Measurements from ENCODE around the gene ANKRD26.

Gene ANKRD26

DNA sequence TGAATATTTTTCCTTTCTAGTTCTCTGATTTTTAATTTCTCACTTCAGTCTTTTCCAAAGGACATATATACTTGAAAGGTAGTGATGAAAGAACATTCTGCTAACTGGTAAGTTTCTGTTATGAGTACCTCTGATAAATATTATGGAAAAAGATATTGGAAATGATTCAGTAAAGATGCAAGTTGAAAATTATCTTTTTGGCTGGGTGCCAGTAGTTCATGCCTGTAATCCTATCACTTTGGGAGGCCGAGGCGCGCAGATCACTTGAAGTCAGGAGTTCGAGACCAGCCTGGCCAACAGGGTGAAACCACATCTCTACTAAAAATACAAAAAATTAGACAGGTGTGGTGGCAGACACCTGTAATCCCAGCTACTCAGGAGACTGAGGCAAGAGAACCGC lies 62.1 kb downstream of the ANKRD26 start:
- TF ChIP-seq FOXM1 (IDR thresholded peaks at IDR 0.05; ENCODE audit: borderline replicate concordance, low read depth), result no peak
- TF ChIP-seq CREB1 (IDR thresholded peaks at IDR 0.05; ENCODE audit: low read depth), result no peak
- TF ChIP-seq NFIC (IDR thresholded peaks at IDR 0.05), result 0 out of 2 replicates have a peak, but pooled peaks have one; percentile 26
- no peak for TF ChIP-seq EP300 (IDR thresholded peaks at IDR 0.05; ENCODE audit: borderline replicate concordance)

DNA sequence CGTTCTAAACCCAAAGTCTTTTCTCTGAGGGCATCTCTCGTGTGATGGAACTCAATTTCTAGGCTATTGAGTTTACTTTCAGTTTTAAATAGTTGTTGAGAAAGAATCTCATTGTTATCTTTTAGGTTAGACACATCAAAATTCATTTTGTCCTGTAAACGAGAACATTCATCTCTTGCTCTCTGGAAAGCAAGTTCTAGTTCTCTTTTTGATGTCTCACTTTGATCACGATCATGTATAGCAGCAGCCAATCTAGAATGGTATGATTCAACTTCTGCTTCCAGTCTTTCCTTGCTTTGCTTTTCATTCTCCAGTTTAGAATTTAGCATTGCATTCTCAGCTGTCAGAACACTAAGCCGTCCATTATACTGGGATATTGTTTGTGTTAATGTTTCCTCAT lies 65.1 kb downstream of the ANKRD26 start:
- TF ChIP-seq, protein P1, sequence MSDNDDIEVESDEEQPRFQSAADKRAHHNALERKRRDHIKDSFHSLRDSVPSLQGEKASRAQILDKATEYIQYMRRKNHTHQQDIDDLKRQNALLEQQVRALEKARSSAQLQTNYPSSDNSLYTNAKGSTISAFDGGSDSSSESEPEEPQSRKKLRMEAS (IDR thresholded peaks at IDR 0.05), result no peak
- TF ChIP-seq EGR1 (IDR thresholded peaks at IDR 0.05) (no peak), ZBTB7A (IDR thresholded peaks at IDR 0.05; ENCODE audit: low read depth) (no peak), CREB1 (IDR thresholded peaks at IDR 0.05; ENCODE audit: low read depth) (no peak), TCF12 (IDR thresholded peaks at IDR 0.05; ENCODE audit: low read depth) (no peak), RAD21 (IDR thresholded peaks at IDR 0.05; ENCODE audit: low read depth) (no peak), CEBPB (IDR thresholded peaks at IDR 0.05) (no peak), FOXM1 (IDR thresholded peaks at IDR 0.05; ENCODE audit: borderline replicate concordance, low read depth) (no peak), EP300 (IDR thresholded peaks at IDR 0.05; ENCODE audit: borderline replicate concordance) (no peak), TEAD4 (IDR thresholded peaks at IDR 0.05) (no peak), YY1 (IDR thresholded peaks at IDR 0.05; ENCODE audit: low read depth) (no peak), NFIC (IDR thresholded peaks at IDR 0.05) (no peak), TAF1 (IDR thresholded peaks at IDR 0.05; ENCODE audit: low read depth) (no peak)
- TF ChIP-seq, protein P2, sequence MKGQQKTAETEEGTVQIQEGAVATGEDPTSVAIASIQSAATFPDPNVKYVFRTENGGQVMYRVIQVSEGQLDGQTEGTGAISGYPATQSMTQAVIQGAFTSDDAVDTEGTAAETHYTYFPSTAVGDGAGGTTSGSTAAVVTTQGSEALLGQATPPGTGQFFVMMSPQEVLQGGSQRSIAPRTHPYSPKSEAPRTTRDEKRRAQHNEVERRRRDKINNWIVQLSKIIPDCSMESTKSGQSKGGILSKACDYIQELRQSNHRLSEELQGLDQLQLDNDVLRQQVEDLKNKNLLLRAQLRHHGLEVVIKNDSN (IDR thresholded peaks at IDR 0.05), result no peak
- TF ChIP-seq, protein P3, sequence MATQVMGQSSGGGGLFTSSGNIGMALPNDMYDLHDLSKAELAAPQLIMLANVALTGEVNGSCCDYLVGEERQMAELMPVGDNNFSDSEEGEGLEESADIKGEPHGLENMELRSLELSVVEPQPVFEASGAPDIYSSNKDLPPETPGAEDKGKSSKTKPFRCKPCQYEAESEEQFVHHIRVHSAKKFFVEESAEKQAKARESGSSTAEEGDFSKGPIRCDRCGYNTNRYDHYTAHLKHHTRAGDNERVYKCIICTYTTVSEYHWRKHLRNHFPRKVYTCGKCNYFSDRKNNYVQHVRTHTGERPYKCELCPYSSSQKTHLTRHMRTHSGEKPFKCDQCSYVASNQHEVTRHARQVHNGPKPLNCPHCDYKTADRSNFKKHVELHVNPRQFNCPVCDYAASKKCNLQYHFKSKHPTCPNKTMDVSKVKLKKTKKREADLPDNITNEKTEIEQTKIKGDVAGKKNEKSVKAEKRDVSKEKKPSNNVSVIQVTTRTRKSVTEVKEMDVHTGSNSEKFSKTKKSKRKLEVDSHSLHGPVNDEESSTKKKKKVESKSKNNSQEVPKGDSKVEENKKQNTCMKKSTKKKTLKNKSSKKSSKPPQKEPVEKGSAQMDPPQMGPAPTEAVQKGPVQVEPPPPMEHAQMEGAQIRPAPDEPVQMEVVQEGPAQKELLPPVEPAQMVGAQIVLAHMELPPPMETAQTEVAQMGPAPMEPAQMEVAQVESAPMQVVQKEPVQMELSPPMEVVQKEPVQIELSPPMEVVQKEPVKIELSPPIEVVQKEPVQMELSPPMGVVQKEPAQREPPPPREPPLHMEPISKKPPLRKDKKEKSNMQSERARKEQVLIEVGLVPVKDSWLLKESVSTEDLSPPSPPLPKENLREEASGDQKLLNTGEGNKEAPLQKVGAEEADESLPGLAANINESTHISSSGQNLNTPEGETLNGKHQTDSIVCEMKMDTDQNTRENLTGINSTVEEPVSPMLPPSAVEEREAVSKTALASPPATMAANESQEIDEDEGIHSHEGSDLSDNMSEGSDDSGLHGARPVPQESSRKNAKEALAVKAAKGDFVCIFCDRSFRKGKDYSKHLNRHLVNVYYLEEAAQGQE (IDR thresholded peaks at IDR 0.05; ENCODE audit: low read depth), result no peak

DNA sequence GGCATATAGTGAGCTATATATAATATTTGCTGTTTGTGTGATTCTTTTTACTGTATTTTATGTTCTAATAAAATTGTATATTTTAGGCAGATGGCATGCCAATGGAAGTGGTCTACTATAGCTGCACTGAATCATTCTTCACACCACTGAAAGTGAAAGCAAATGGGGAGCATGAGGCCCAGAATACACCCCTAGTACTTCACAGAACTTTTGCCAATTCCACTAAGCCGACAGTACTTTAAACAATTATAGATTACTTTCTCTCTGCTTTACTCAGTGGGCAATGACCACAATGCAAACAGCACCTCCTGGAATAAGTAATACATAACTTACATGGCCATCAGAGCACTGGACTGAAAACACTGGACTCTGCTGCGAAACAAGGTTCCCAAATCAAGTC lies 70.2 kb downstream of the ANKRD26 start:
- TF ChIP-seq EGR1 (IDR thresholded peaks at IDR 0.05), result no peak
- TF ChIP-seq, protein P2 (IDR thresholded peaks at IDR 0.05), result no peak
- TF ChIP-seq FOXM1 (IDR thresholded peaks at IDR 0.05; ENCODE audit: borderline replicate concordance, low read depth), result no peak
- TF ChIP-seq ZBTB7A (IDR thresholded peaks at IDR 0.05; ENCODE audit: low read depth), result no peak
- no peak for TF ChIP-seq TCF12 (IDR thresholded peaks at IDR 0.05; ENCODE audit: low read depth)
- TF ChIP-seq CEBPB (IDR thresholded peaks at IDR 0.05), result no peak

DNA sequence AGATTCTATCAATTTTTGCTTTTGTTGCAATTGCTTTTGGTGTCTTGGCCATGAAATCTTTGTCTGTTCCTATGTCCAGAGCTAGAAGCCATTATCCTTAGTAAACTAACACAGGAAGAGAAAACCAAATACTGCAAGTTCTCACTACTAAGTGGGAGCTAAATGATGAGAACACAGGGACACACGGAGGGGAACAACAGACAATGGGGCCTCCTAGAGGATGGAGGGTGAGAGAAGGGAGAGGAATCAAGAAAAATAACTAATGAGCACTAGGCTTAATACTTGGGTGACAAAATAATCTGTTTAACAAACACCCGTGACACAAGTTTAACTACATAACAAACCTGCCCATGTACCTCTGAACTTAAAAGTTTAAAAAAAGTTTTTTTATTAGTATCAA lies 78.2 kb downstream of the ANKRD26 start:
- TF ChIP-seq NFIC (IDR thresholded peaks at IDR 0.05), result no peak
- no peak for TF ChIP-seq RAD21 (IDR thresholded peaks at IDR 0.05; ENCODE audit: low read depth)
- no peak for TF ChIP-seq CREB1 (IDR thresholded peaks at IDR 0.05; ENCODE audit: low read depth)
- TF ChIP-seq EP300 (IDR thresholded peaks at IDR 0.05; ENCODE audit: borderline replicate concordance), result no peak
- no peak for TF ChIP-seq YY1 (IDR thresholded peaks at IDR 0.05; ENCODE audit: low read depth)
- TF ChIP-seq, protein P1 (IDR thresholded peaks at IDR 0.05), result no peak
- TF ChIP-seq TEAD4 (IDR thresholded peaks at IDR 0.05), result no peak
- no peak for TF ChIP-seq EGR1 (IDR thresholded peaks at IDR 0.05)
- no peak for TF ChIP-seq ZBTB7A (IDR thresholded peaks at IDR 0.05; ENCODE audit: low read depth)
- no peak for TF ChIP-seq TAF1 (IDR thresholded peaks at IDR 0.05; ENCODE audit: low read depth)

DNA sequence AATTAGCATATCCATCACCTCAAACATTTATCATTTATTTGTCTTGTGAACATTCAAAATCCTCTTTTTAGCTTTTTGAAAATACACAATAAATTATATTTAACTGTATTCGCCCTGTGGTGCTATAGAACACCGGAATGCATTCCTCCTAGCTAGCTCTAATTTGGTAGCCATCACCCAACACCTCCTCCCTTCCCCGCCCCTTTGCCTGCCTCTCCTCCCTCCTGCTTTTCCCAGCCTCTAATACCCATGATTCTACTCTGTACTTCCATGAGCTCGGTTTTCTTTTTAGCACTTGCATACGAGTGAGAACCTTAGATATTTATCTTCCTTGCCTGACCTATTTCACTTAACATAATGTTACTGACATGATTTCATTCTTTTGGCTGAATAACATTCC lies 80.1 kb downstream of the ANKRD26 start:
- TF ChIP-seq NFIC (IDR thresholded peaks at IDR 0.05), result no peak

DNA sequence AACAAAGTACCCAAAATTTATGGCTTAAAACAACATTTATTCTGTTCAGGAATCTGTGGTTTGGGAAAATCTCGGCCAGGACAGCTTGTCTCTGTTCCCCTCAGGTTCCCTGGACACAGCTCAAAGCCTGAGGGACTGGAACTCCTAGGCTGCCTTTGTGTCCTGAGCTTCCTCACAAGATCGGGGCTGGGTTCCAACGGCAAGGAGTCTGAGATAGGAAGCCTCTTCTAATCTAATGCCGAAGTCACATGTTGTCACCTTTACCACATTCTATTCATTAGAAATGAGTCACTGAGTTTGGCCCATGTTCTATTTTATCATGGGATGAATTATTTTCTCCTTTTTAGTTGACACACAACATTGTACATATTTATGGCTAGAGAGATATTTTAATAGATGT lies 80.5 kb downstream of the ANKRD26 start:
- no peak for TF ChIP-seq TEAD4 (IDR thresholded peaks at IDR 0.05)
- no peak for TF ChIP-seq CEBPB (IDR thresholded peaks at IDR 0.05)
- no peak for TF ChIP-seq TCF12 (IDR thresholded peaks at IDR 0.05; ENCODE audit: low read depth)
- TF ChIP-seq, protein P3 (IDR thresholded peaks at IDR 0.05; ENCODE audit: low read depth), result no peak
- TF ChIP-seq TAF1 (IDR thresholded peaks at IDR 0.05; ENCODE audit: low read depth), result no peak
- no peak for TF ChIP-seq CREB1 (IDR thresholded peaks at IDR 0.05; ENCODE audit: low read depth)

DNA sequence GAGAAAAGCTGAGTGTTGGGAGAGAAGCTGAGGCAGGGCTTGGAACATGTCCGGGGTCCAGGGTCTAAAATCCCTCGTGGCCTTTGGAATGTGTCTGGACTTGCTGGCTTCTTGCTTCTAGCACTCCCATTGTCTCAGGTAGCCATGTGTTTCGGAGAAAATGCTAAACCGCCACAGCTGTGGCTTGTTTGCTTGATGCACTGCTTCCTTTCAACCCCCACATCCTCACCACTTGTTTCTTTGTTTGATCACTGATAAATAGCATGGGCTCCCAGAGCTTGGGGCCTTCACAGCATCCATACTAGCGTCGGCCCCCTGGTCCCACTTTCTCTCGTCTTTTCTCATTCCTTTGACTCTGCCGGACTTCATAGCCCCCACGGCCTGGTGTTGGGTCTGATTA lies 102.7 kb downstream of the ANKRD26 start:
- TF ChIP-seq CEBPB (IDR thresholded peaks at IDR 0.05) (no peak), NFIC (IDR thresholded peaks at IDR 0.05) (no peak)

All from Ishikawa (cell line).